HepG2 (cell line): ENCODE measurements around the gene CDRT15. TPM values are rescaled to one million over a fixed set of nuclear protein-coding genes. Genes with fewer than 3 reads are reported as not detected.

Experiments
- ATAC-seq: fragments of 200-7000 bp; cut with Tn5 transposase; 3 replicates; pipeline ENCODE4 v1.9.1; 2020; ENCODE audit warnings: mild to moderate bottlenecking, moderate library complexity
- BruUV-seq: library from RNA; stranded (reverse); fragments of 400-500 nt; replicated peaks from 2 replicates; lab custom pipeline; 2021; lab: Mats Ljungman, UMichigan
- CTCF ChIA-PET: fragments of 300-600 bp; formaldehyde crosslinking; extraction: SDS; loops from one replicate; lab custom pipeline; 2021; ENCODE audit warnings: low total read pairs, inconsistent platforms, low intra/inter-chr PET ratio; lab: Yijun Ruan, JAX
- POLR2A ChIA-PET: fragments of 350-600 bp; sonication (Branson Sonifier 250); formaldehyde crosslinking; loops from one replicate; lab custom pipeline; 2020; ENCODE audit warnings: antibody characterized with exemption, inconsistent platforms; lab: Yijun Ruan, JAX
- DNase-seq: peaks from one replicate; pipeline ENCODE4 v3.0.0-alpha.2; 2015; ENCODE audit warnings: low spot score
- FAIRE-seq: peaks from 3 replicates; lab custom pipeline; 2011; peaks lifted over from hg19 to GRCh38; lab: Jason Lieb, UNC
- H2AFZ ChIP-seq: one replicate; pipeline ENCODE4 v1.6.1; 2011; ENCODE audit warnings: low read length, inconsistent platforms
- H3K27ac ChIP-seq: fragments of 300-600 bp; 3 replicates; pipeline ENCODE4 v1.8.0; 2011; ENCODE audit warnings: mixed run types, mild to moderate bottlenecking, mixed read lengths, low read length, inconsistent platforms; ENCODE audit not compliant: insufficient read depth; ENCODE audit errors: extremely low read length
- H3K27me3 ChIP-seq, 2 experiments: fragments of 200-600 bp in 1 of 2; 2 replicates in 1 of 2; 3 replicates in 1 of 2; pipeline versions ENCODE4 v1.6.0 to v1.8.0; 2011; ENCODE audit warnings: low read length in 2 of 2, mild to moderate bottlenecking in 2 of 2, moderate library complexity in 2 of 2, inconsistent platforms in 1 of 2; ENCODE audit not compliant: insufficient read depth in 2 of 2, control insufficient read depth in 1 of 2
- H3K36me3 ChIP-seq, 2 experiments: fragments of 200-600 bp in 1 of 2; replicated peaks in 1 of 2; 2 replicates in 1 of 2; 3 replicates in 1 of 2; pipeline versions ENCODE4 v1.5.1 to v1.8.0; 2011; ENCODE audit warnings: low read length in 2 of 2, inconsistent platforms in 1 of 2; ENCODE audit not compliant: insufficient read depth in 2 of 2, control insufficient read depth in 1 of 2
- H3K4me1 ChIP-seq: 2 replicates; pipeline ENCODE4 v1.5.1; 2012; ENCODE audit warnings: low read length, inconsistent platforms; ENCODE audit not compliant: insufficient read depth
- H3K4me2 ChIP-seq: 2 replicates; pipeline ENCODE4 v1.6.0; 2011; ENCODE audit warnings: low read depth, low read length, inconsistent platforms
- H3K4me3 ChIP-seq, 3 experiments: fragments of 200-600 bp in 1 of 3; sonication (generic), shearing (Covaris generic) in 1 of 3; replicated peaks in 1 of 3; 2 replicates each; pipeline ENCODE4 v1.5.1; 2011 to 2016; ENCODE audit warnings: low read length in 3 of 3, inconsistent platforms in 2 of 3, low read depth in 2 of 3, mild to moderate bottlenecking in 2 of 3, control low read depth in 1 of 3, mixed read lengths in 1 of 3; ENCODE audit not compliant: insufficient read depth in 1 of 3
- H3K79me2 ChIP-seq: one replicate; pipeline ENCODE4 v1.6.1; 2011; ENCODE audit warnings: low read length, inconsistent platforms; ENCODE audit not compliant: insufficient read depth
- H3K9ac ChIP-seq: 2 replicates; pipeline ENCODE4 v1.6.0; 2011; ENCODE audit warnings: mild to moderate bottlenecking, low read depth, low read length, inconsistent platforms; ENCODE audit not compliant: insufficient read depth
- H3K9me3 ChIP-seq: 2 replicates; pipeline ENCODE4 v1.5.1; 2012; ENCODE audit warnings: mild to moderate bottlenecking, low read length
- H4K20me1 ChIP-seq: 2 replicates; pipeline ENCODE4 v1.6.0; 2011; ENCODE audit warnings: inconsistent platforms, mild to moderate bottlenecking, low read length, moderate library complexity; ENCODE audit not compliant: insufficient read depth
- CBX1 ChIP-seq: IDR thresholded peaks from one replicate; pipeline ENCODE4 v1.6.1; 2016; ENCODE audit warnings: antibody characterized with exemption, low read depth
- THAP11 ChIP-seq: IDR thresholded peaks from 2 replicates; pipeline ENCODE4 v1.6.1; 2016; ENCODE audit warnings: missing biosample characterization, missing genetic modification reagents
- ZBTB2 ChIP-seq: sonication (generic); formaldehyde crosslinking; IDR thresholded peaks from 2 replicates; pipeline ENCODE4 v1.8.0; 2022; ENCODE audit warnings: low read depth, missing genetic modification reagents
- ZFP1 ChIP-seq: IDR thresholded peaks from 2 replicates; pipeline ENCODE4 v1.6.1; 2016
- ZFP90 ChIP-seq: sonication (generic); formaldehyde crosslinking; IDR thresholded peaks from 2 replicates; pipeline ENCODE4 v1.8.0; 2022; ENCODE audit warnings: missing genetic modification reagents, mild to moderate bottlenecking, inconsistent platforms, borderline replicate concordance
- ZSCAN20 ChIP-seq: sonication (generic); formaldehyde crosslinking; IDR thresholded peaks from 2 replicates; pipeline ENCODE4 v1.4.0; 2020; ENCODE audit warnings: missing genetic modification reagents, mild to moderate bottlenecking, borderline replicate concordance
- ZUFSP ChIP-seq: sonication (generic); formaldehyde crosslinking; IDR thresholded peaks from 2 replicates; pipeline ENCODE4 v1.9.0; 2021; ENCODE audit warnings: missing genetic modification reagents, mild to moderate bottlenecking, borderline replicate concordance
- WGBS: methylation state at CpG from one replicate; pipeline ENCODE4 v1.1.6; 2017; ENCODE audit warnings: low lambda C conversion rate; 5-methylcytosine and 5-hydroxymethylcytosine counted together
- in situ Hi-C: cut with HindIII; loops from 2 replicates; pipeline ENCODE4 v1.10.0; 2017; ENCODE audit warnings: low pct_unique_long_range_greater_than_20kb; ENCODE audit not compliant: extremely low pct_ligation_motif_present
- intact Hi-C: fragments of 100-400 bp; cut with micrococcal nuclease; formaldehyde crosslinking; loops from one replicate; pipeline ENCODE4 v1.10.0; 2022; ENCODE audit not compliant: unreplicated experiment
- polyA plus RNA-seq, 8 experiments: library from polyadenylated mRNA; depleted of rRNA in 3 of 8; stranded (reverse) in 7 of 8; unstranded in 1 of 8; fragments of >200 nt; fragmentation: Illumina TruSeq in 4 of 8; extraction: Trizol in 4 of 8; gene quantifications; 2 replicates each; pipeline versions ENCODE4 v1.2.1 to v1.2.3, GENCODE V29; 2011 to 2016; ENCODE audit warnings: low read depth in 4 of 8, missing spikeins in 1 of 8, mixed read lengths in 1 of 8; ENCODE audit not compliant: insufficient read depth in 1 of 8
- total RNA-seq, 5 experiments: library from RNA; depleted of rRNA; stranded (reverse); fragments of >200 nt; fragmentation: Illumina TruSeq; extraction: Trizol; gene quantifications; 2 replicates each; pipeline ENCODE4 v1.2.3, GENCODE V29; 2016; ENCODE audit warnings: low read depth in 1 of 5
- TF ChIP-seq, protein P1 (sequence below): IDR thresholded peaks from 2 replicates; pipeline ENCODE4 v1.6.1; 2016; ENCODE audit warnings: low read depth, control low read depth
- TF ChIP-seq, protein P2 (sequence below): sonication (generic); formaldehyde crosslinking; IDR thresholded peaks from 2 replicates; pipeline ENCODE4 v1.5.1; 2020; ENCODE audit warnings: mild to moderate bottlenecking, missing genetic modification reagents, borderline replicate concordance

Gene CDRT15
- total and polyA plus RNA-seq, 2 of the 13 experiments (the other 11 are each of a cell fraction or from before 2014, with no cell fraction given) = not detected

- no peak for TF ChIP-seq THAP11
- no peak for TF ChIP-seq ZFP1 (CRISPR knock-in tag)
- TF ChIP-seq, protein P1, sequence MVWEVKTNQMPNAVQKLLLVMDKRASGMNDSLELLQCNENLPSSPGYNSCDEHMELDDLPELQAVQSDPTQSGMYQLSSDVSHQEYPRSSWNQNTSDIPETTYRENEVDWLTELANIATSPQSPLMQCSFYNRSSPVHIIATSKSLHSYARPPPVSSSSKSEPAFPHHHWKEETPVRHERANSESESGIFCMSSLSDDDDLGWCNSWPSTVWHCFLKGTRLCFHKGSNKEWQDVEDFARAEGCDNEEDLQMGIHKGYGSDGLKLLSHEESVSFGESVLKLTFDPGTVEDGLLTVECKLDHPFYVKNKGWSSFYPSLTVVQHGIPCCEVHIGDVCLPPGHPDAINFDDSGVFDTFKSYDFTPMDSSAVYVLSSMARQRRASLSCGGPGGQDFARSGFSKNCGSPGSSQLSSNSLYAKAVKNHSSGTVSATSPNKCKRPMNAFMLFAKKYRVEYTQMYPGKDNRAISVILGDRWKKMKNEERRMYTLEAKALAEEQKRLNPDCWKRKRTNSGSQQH (CRISPR knock-in tag) = no peak
- TF ChIP-seq, protein P2, sequence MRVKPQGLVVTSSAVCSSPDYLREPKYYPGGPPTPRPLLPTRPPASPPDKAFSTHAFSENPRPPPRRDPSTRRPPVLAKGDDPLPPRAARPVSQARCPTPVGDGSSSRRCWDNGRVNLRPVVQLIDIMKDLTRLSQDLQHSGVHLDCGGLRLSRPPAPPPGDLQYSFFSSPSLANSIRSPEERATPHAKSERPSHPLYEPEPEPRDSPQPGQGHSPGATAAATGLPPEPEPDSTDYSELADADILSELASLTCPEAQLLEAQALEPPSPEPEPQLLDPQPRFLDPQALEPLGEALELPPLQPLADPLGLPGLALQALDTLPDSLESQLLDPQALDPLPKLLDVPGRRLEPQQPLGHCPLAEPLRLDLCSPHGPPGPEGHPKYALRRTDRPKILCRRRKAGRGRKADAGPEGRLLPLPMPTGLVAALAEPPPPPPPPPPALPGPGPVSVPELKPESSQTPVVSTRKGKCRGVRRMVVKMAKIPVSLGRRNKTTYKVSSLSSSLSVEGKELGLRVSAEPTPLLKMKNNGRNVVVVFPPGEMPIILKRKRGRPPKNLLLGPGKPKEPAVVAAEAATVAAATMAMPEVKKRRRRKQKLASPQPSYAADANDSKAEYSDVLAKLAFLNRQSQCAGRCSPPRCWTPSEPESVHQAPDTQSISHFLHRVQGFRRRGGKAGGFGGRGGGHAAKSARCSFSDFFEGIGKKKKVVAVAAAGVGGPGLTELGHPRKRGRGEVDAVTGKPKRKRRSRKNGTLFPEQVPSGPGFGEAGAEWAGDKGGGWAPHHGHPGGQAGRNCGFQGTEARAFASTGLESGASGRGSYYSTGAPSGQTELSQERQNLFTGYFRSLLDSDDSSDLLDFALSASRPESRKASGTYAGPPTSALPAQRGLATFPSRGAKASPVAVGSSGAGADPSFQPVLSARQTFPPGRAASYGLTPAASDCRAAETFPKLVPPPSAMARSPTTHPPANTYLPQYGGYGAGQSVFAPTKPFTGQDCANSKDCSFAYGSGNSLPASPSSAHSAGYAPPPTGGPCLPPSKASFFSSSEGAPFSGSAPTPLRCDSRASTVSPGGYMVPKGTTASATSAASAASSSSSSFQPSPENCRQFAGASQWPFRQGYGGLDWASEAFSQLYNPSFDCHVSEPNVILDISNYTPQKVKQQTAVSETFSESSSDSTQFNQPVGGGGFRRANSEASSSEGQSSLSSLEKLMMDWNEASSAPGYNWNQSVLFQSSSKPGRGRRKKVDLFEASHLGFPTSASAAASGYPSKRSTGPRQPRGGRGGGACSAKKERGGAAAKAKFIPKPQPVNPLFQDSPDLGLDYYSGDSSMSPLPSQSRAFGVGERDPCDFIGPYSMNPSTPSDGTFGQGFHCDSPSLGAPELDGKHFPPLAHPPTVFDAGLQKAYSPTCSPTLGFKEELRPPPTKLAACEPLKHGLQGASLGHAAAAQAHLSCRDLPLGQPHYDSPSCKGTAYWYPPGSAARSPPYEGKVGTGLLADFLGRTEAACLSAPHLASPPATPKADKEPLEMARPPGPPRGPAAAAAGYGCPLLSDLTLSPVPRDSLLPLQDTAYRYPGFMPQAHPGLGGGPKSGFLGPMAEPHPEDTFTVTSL (CRISPR knock-in tag) = no peak
- TF ChIP-seq ZSCAN20 = no peak
- no peak for TF ChIP-seq ZFP90 (CRISPR knock-in tag)
- TF ChIP-seq ZUFSP (CRISPR knock-in tag) = no peak
- no peak for TF ChIP-seq CBX1
- no peak for TF ChIP-seq ZBTB2 (CRISPR knock-in tag)
- WGBS = 90% methylated on average over 2 of the region's 2 CpGs
- Histone ChIP-seq H3K4me1 (no peaks in the 10 kb centered on the region), H3K27ac (no peak overlapping the region), H2AFZ (no peak overlapping the region), H3K27me3 (no peaks in the 10 kb centered on the region), H4K20me1 (no peaks in the 10 kb centered on the region), H3K36me3 (peaks cover 4 to 23% of the 10 kb centered on the region in 2 experiments; a peak in 4 of 5 replicates), H3K9ac (no peak overlapping the region), H3K9me3 (no peaks in the 10 kb centered on the region), H3K4me3 (no peak overlapping the region), H3K4me2 (no peak overlapping the region), H3K79me2 (no peaks in the 10 kb centered on the region)
- DNase-seq (no peak), ATAC-seq (no peak), FAIRE-seq (no peak)
- intact Hi-C loops = no loop called here
- in situ Hi-C loops = no loop called here
- BruUV-seq = no TSS peak
- CTCF ChIA-PET = no interaction called here
- POLR2A ChIA-PET = no interaction called here
Measured at GRCh38 chr17:14197057-14197456, 39.6 kb downstream of the CDRT15 start.
